ENCODE results near the gene UST.
"Not testable (repeated sequence)": the region's sequence is repeated elsewhere in the genome, so short reads cannot be mapped to it uniquely, and the experiment has no call there.

Gene UST

DNA sequence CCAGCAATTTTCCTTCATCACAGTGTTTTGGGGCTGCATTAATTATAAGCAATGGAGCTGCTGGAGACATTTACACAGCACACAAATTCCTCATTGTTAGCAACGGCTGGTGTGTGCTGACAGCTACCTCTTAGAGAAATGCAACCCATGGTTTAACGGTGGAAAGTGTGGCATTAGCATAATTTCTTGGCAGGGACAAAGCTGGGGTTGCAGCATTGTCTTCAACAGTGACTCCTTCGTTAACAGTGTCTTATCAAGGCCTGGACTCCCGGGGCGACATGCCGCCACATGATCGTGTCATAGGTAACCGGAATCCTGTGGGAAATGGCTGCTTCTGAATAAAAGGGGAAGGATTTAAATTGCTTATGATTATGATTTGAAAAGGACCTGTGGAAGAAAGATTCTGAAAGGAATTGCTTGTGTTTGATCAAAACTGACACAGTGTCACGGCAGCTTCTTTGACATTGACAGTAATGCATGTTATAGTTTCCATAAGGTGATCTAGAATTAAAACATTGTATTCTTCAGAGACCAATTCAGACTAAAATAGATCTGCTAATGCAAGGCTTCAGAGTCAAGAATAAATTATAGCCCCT lies 128.0 kb downstream of the UST start:
- DNase-seq = no peak

DNA sequence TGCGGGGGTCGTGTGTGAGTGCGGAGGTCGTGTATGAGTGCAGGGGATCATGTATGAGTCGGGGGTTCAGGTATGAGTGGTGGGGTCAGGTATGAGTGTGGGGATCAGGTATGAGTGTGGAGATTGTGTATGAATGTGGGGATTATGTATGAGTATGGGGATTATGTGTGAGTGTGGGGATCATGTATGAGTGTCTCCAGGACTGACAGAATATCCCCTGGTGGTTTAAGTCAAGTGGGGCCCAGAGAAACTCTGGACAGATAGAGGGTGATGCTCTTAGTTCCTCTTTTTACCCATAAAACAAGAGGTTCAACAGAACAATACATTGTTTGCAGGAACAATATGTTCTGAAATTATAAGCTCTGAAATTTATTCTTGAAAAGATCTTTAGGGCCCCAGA lies 131.9 kb downstream of the UST start:
- no peak for DNase-seq

DNA sequence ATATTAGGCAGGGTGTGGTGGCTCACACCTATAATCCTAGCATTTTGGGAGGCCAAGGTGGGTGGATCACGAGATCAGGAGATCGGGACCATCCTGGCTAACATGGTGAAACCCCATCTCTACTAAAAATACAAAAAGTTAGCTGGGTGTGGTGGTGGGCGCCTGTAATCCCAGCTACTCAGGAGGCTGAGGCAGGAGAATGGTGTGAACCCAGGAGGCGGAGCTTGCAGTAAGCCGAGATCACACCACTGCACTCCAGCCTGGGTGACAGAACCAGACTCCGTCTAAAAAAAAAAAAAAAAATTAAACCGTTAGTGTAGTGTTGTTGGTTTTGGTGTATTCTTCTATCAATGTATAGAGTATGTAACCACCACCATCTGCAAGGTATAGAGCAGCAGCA lies 133.9 kb downstream of the UST start:
- not testable (repeated sequence) for DNase-seq

DNA sequence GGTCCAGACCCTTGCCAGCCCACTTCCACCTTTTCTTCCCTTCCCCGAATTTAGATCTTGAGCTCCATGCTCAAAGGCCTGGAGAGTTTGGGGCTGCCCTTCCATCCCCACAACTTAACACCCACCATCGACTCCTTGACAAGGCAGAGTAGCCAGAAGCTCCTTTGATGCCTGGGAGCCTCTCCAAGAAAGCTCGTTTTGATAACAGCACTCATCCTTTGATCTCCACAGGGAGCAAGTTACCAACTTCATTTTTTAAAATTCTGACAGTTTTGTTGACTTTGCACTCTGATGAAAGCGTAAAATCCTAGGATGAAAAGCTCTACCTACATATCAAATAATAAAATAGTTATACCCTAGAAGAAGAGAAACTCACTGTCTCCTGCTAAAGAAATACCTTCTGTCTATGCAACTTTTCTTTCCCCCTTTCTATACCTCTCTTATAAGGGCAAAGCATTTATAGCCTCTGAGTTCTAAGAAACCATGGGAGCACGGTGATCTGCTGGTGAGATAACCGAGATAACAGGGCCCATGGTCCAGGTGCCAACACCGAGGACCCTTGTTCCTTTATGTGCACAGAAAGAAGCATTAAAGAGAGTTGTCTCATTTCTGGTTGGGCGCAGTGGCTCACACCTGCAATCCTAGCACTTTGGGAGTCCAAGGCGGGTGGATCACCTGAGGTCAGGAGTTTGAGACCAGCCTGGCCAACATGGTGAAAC lies 134.9 kb downstream of the UST start:
- DNase-seq = no peak

DNA sequence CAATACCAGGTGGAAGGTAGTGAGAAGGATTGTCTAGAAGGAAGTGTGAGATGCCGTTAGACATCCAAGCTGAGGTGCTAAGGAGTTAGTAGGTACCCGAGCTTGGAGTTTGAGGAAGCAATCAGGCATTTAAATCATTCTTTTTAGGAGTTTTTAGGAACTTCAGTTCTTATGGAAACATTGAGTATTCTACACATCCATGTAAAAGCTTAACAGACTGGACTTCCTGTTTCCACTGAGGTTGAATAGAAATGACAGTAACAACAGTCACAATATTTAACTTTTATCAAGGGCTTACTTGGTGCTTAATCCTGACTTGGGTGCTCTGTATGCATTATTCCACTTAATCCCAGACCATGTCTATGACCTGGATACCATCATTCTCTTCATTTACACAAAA lies 136.4 kb downstream of the UST start:
- DNase-seq = no peak

DNA sequence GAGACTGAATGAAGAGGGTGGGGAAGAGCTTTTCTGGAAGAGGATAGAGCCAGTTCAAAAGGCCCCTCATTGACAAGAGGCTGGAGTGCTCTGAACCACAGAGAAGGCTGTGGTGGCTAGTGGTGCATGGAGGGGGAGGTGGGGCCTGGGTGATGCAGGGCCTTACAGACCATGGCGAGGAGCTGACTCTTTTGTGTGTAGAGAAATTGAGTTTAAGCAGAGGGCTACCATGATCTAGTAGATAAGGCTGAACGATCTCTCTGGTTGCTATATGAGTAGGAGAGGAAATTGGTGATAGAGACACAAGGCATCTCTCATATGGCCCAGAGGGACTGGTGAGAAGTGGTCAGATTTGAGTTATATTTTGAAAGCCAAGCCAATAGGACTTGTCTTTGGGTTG lies 137.6 kb downstream of the UST start:
- no peak for DNase-seq

DNA sequence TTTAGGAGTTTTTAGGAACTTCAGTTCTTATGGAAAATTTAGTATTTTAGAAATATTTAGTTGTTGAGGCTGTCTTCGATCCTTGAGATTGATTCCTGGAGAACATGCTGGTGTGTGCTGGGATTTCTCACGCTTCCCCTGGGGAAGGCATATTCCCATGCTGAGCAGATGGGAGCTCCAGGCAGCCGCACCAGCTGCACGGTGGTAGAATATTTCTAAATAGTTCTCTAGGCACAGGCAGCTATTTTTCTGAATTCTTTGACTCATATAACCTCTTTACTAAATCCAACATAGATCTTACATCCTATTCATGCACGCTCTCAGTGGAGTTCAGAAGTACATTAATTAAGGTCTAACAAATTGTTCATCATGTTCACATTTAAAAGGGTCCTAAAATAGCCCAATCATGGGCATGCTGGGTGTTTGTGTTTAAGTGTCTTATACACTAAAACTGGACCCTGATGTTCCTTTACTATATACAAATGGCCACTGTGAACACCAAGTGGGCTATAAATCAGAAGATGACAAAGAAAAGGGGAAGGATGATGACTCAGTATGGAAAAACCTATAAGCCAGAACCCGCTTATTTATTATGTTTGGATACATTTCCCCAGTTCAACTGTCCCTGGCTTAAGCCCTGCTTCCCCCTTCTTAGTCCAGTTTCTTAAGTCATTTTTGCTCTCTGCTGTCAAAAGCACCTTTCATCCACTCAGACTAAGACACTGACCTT lies 138.5 kb downstream of the UST start:
- no peak for DNase-seq

DNA sequence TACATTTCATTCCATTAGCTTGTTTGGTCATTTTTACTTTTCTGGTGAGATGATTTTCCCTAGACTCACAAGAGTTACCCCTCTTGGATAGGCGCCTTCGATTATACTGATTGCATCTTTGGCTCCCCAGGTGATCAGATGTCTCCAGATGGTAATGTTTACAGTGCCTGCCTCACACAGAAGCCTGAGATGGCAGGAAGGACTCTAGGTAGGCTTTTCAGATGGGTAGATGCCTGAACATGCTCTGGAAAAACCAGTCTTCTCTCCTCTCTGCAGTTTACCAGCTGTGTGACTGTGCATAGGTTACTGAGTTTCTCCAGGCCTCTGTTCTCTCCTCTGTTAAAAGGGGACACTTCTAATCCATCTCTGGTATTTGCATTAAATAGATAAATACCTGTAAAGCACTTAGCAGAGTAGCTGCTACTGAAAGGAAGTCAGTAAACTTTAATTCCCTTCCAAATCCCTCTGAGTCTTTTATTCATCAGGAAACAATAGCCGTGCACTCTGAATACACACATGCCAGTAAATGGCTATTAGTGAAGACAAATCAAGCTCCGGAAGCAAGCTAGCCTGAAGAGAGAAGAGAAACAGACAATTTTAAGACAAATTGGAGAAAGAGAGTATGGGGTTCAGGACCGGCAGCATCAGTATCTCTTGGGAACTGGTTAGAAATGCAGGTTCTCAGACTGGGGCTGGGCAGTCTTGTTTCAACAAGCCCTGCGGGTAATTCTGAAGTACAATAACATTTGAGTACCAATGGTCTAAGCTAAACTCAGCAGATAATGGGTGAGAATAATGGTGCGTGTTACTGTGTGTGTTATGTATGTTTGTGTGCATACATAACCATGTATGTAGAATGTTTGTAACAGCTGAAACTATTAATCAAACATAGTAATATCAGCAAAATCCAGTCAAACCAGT lies 139.4 kb downstream of the UST start:
- DNase-seq = no peak

DNA sequence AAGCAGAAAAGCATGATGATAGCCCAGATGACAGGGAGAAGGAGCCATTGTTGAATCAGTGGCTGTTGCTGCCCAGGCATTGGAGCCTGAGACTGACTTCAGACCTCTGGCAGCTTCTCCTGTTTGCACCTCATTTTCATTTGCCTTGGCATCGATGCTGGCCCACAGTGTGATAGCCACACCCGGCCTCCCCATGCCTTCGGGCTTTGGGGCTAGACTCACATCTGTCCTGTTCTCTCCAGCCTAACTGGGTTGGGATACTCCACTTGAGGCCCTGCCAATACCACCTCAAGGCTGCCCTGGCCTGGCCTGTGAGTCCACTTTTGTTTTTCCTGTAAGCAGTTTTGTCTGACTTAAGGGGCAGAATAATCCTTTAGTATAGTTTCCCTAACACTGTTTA lies 140.4 kb downstream of the UST start:
- DNase-seq = no peak

DNA sequence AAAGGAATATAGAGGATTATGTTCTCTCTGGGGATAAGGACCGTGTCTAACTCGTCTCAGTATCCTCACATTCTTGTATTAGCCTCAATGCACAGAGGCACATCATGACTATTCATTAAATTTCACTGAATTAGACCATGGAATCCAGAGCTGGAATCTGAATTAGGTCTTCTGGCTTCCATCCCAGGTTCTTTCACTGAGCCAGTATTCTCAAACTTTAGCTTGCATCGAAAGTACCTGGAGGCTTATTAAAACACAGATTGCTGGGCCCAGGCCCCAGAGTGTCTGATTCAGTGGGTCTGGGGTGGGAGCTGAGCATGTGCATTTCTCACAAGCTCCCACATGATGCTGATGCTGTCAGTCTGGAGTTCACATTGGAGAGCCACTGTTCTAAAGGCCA lies 142.0 kb downstream of the UST start:
- DNase-seq = no peak

DNA sequence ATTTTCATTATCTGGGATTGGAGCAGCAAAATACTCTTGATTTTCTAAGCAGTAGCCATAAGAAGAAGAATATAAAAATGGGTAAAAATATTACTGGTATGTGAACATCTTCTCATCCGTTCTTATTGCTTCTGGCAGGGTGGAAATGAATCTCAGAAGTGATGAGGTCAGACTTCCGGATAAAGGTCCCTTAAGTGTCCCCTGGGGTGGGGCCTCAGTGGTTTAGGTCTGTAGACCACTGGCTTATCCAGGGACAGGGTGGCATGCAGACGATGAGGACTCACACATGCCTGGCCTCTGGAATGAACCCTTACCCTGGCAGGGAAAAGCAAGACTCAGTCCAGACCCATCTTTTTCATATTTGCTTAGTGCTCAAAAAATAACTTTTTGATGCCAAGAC lies 143.3 kb downstream of the UST start:
- DNase-seq = no peak

DNA sequence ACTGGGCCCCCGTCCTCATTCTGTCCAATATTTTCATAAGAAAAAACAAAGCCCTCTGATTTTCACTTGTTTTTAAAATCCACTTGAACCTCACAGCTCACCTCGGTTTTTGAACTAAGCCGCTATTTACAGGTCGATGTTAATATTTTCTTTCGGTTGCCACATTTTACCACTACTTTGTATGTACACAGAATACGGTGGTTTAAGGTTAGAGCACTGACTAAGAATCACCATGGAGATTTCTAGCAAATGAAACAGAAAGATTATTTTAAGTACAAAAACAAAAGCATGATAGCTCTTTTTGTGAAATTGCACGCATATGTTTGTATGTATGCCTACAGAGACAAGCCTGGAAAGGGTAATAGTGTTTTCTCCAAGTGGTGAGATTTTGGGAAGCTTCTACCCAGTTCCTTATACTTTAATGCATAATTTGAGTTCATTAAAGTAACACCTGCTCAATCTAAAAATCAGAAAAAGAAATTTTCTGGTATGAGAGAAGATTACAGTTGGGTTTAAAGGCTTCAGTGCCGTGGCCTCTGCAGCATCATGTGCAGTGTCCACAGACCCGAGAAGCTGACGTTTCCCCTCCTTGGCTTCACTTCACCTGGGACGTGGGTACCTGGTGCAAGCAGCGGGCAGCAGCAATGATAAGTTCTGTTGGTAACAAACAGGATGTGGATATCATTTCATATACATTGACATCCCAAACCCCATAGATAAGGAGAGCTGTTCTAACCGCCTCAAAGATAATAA lies 144.0 kb downstream of the UST start:
- DNase-seq = no peak

DNA sequence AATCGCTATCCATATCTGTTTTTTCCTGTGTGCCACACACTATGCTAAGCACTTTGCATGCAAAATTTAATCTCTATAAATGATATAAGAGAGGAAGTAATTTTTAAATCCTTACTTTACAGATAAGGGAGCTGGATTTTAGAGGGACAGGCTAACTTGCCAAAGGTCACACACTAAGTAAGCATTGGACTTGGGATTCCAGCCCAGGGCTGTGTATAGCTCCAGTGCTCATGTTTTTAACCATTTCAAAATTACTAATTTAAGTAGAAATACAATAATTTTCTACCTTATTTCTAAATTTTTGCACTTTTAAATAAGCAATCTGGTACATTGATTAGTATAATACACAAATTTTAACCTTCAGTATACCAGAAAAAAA lies 144.6 kb downstream of the UST start:
- no peak for DNase-seq

DNA sequence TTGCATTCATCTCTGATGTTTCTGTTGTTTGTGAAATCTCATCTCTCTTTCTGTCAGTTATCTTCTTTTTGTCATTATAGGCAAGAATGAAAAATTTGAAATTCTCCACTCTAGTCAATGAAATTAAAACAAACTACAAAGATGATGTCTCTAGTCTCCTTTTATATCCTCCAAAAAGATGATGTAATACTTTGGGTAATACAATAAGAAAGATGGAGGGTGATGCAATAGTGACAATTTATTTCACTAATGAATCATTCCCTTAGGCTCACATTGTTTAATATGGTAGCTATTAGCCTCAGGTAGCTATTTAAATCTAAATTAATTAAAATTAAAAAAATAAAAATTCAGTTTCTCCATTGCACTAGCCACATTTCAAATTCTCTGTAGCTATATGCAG lies 145.4 kb downstream of the UST start:
- DNase-seq = no peak

DNA sequence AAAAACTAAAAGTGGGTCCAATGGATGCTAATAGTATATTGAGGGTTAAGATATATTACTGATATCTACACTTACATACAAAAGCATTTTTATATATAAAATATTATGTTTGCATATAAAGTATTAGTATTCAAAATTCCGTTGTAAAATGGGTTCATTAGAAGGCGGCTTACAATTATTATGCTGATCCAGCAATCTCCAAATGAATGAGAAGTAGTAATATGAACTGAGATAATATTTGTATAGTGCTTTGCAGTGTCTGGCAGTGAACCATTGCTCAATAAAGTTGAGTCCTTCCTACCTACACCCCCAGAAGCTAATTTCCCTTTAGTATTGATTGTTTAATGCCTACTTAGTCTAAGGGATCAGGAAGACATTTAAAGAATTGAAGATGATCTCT lies 146.2 kb downstream of the UST start:
- no peak for DNase-seq

DNA sequence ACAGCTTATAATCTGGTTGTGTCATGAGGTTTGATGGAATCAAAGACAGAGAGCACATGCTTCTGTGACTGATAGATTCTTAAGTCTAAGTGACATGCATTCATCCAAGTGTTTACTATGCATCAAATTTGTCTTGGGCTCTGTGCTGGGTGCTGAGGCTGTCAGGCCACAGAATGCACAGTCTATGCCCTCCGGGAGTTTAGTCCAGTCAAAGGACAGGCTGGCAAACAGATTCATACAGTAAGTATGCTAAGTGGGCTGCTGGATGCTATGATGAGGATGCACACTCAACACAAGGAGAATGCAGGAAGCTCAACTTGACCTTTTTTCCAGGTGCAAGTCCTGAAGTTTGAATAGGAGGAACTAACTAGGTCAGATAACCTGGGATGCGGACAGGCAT lies 146.7 kb downstream of the UST start:
- DNase-seq = no peak

DNA sequence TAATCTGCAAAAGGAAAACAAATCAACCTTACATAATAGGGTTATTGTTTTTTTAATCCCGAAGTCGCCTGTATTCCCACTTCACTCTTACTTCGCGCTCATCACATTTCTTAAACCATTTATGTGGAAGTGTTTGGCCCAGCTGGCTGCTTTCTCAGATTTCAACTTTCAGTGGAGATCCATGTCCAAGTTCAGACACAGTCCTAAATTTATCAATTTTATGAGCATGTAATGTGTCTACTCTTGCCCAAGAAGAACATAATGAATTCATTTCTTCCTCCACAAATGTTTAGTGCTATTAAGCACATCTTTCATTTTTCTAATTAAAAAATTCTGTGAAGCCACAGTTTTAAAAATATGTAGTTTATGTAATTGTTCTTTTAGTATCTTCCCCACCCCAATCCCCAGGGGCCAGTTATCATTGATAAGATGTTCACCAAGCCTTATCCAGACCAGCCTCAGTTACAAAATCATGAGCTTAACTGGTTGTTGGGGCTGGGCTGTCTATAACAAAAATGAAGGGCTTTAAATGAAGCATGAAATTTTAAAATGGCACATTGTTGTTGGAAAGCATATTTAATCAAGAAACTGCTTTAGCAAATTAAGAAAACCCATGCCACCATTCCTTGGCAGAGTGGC lies 151.7 kb downstream of the UST start:
- DNase-seq = no peak

DNA sequence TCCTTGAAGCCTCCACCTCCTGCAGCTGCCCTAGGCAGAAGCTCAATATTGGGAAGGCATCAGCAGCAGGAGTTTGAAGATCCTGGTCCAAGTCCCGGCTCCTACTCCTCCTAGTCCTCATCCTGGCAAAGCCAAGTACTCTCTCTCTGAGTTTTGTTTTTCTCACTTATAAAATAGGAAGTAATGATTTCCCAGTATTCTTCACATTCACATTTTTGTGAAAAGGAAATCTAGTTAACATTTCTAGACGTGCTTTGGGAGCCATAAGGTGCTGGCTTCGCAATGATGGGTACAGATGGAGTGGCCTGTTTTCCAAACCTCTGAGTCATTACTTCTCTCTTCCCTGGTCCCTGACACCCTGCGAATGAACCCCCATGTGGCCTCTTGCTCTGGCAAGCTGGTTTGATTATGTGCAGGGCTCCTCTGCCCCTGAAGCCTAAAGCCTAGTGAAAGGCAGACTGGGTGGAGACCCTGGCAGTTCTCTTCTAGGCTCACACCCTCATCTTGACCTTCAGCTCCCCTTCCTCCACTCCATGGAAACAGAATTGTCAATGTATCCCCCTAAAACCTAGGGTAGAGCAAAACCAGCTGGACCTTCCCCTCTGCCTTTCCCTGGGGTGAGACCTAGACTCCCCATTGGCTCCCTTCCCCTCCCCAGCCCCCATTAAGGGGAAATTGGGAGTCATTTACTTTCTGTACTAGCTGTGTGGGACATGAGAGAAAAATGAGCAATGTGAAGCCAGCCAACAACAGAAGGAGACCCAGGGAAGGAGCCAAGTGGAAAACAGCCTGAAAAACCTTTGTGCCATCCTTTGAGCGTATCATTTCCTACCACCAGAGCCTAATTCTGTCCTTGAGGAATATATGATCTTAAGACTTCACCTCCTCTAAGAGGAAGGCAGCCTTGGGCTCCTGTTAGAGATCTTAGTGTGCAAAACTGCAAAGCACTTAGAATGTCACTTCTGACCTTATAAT lies 158.4 kb downstream of the UST start:
- no peak for DNase-seq

DNA sequence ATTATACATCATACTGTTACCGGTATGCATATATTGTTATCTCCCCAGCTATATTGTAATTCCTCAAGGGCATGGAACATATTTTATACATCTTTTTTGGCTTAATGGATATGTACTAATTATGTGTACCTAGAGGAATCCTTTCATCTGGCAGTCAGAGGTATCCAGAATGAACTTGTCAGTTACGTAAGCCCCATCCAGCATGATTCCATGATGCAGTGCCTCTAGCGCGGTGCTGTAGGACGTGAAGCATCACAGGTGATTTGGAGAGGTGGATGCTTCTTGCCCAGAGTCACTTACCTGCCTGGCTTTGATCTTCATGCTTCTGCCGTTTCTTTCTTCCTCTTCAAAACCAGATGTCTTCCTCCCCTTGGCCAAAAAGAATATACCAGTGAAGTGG lies 159.1 kb downstream of the UST start:
- DNase-seq = no peak

DNA sequence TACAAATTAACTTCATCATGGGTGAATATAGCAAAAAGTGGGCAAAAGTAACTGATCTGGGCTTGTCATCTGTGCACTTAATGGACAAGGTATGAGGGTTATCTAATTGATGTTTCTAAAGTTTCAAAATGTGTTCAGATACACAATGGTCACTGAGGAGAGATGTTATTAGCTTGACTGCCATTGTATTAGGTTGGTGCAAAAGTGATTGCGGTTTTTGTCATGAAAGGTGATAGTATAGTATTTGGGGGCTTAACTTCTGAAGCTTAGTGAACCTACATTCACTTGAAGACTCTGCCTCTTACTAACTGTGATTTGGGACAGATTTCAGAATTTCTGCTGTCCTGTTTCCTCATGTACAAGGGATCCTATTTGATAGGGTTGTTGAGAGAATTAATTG lies 159.6 kb downstream of the UST start:
- DNase-seq = no peak

DNA sequence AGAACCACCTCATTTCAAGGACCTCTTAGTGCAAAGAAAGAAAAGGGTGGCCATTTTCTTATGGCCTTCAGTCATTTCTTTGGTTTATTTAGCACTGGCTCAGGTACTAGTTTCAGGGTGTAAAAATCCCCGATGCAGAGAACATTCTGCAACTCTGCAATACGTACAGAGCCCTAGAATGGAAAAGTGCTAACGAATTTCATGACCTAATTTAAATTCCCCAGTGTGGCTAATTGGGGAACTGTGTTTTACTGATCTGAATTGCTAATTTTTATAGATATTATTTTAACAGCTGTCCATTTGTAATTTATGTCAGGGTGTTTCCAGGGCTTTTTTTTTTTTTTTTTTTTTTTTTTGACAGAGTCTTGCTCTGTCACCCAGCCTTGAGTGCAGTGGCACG lies 160.7 kb downstream of the UST start:
- DNase-seq = no peak
